H1 (cell line): ENCODE results near the gene SECISBP2. TPM values are rescaled to one million over a fixed set of nuclear protein-coding genes. Genes with fewer than 3 reads are reported as not detected.

Source experiments
- CTCF ChIA-PET: fragments of 300-600 bp; sonication (Branson Sonifier 250); formaldehyde crosslinking; loops from one replicate; lab custom pipeline; 2021; ENCODE audit not compliant: partially characterized antibody; lab: Charles Lee
- POLR2A ChIA-PET: fragments of 300-600 bp; sonication (Branson Sonifier 250); formaldehyde crosslinking; loops from one replicate; lab custom pipeline; 2021; ENCODE audit warnings: inconsistent platforms; ENCODE audit not compliant: partially characterized antibody; lab: Charles Lee
- DNase-seq, 2 experiments: peaks; one replicate each; pipeline versions ENCODE4 v3.0.0 to v3.0.0-alpha.2; 2010 to 2022; ENCODE audit warnings: low spot score in 2 of 2, low read depth in 1 of 2, mixed read lengths in 1 of 2
- FAIRE-seq: peaks from 2 replicates; lab custom pipeline; 2011; peaks lifted over from hg19 to GRCh38; lab: Jason Lieb, UNC
- H2AFZ ChIP-seq: 2 replicates; pipeline ENCODE4 v1.8.1; 2012; ENCODE audit warnings: low read length, inconsistent platforms
- H2AK5ac ChIP-seq: 2 replicates; pipeline ENCODE4 v1.6.1; 2013; ENCODE audit warnings: low read depth, low read length
- H2BK120ac ChIP-seq: replicated peaks from 2 replicates; pipeline ENCODE3; 2013; ENCODE audit warnings: low read depth, low read length, inconsistent platforms
- H2BK12ac ChIP-seq: 2 replicates; pipeline ENCODE4 v1.6.1; 2013; ENCODE audit warnings: low read depth, low read length
- H2BK15ac ChIP-seq: 2 replicates; pipeline ENCODE4 v1.6.1; 2013; ENCODE audit warnings: low read length
- H2BK20ac ChIP-seq: 2 replicates; pipeline ENCODE4 v1.6.1; 2013; ENCODE audit warnings: low read length
- H2BK5ac ChIP-seq: 2 replicates; pipeline ENCODE4 v1.6.1; 2013; ENCODE audit warnings: low read depth, low read length
- H3K14ac ChIP-seq: 2 replicates; pipeline ENCODE4 v1.6.1; 2013; ENCODE audit warnings: inconsistent platforms; ENCODE audit not compliant: insufficient read length
- H3K18ac ChIP-seq: 2 replicates; pipeline ENCODE4 v1.6.1; 2013; ENCODE audit warnings: low read length; ENCODE audit errors: extremely low read depth
- H3K23ac ChIP-seq: 2 replicates; pipeline ENCODE4 v1.6.1; 2013; ENCODE audit warnings: inconsistent platforms; ENCODE audit not compliant: insufficient read length
- H3K23me2 ChIP-seq: 2 replicates; pipeline ENCODE4 v1.6.1; 2013; ENCODE audit warnings: low read depth, low read length
- H3K27ac ChIP-seq: 2 replicates; pipeline ENCODE4 v1.6.1; 2011; ENCODE audit warnings: low read depth, low read length, inconsistent platforms
- H3K27me3 ChIP-seq, 4 experiments: replicated peaks in 1 of 4; 1 replicate in 1 of 4; 2 replicates in 3 of 4; pipeline versions ENCODE4 v1.6.1 to v1.8.1; 2011 to 2013; ENCODE audit warnings: low read length in 3 of 4, mild to moderate bottlenecking in 3 of 4, inconsistent platforms in 2 of 4, mixed read lengths in 2 of 4, moderate library complexity in 1 of 4; ENCODE audit not compliant: control insufficient read depth in 3 of 4, insufficient read depth in 3 of 4; ENCODE audit errors: extremely low read depth in 1 of 4
- H3K36me3 ChIP-seq, 4 experiments: 2 replicates each; pipeline versions ENCODE4 v1.6.1 to v1.8.1; 2011 to 2013; ENCODE audit warnings: mild to moderate bottlenecking in 4 of 4, low read length in 3 of 4, moderate library complexity in 2 of 4, control low read depth in 1 of 4, inconsistent platforms in 1 of 4; ENCODE audit not compliant: insufficient read depth in 4 of 4, control insufficient read depth in 2 of 4
- H3K4ac ChIP-seq: replicated peaks from 2 replicates; pipeline ENCODE3; 2013; ENCODE audit warnings: low read length, low read depth, mixed read lengths, inconsistent platforms; ENCODE audit not compliant: insufficient read length
- H3K4me1 ChIP-seq, 4 experiments: replicated peaks in 1 of 4; 1 replicate in 1 of 4; 2 replicates in 3 of 4; pipeline versions ENCODE4 v1.6.1 to v1.8.1; 2011 to 2013; ENCODE audit warnings: low read length in 3 of 4, inconsistent platforms in 2 of 4, mixed read lengths in 1 of 4; ENCODE audit not compliant: insufficient read depth in 4 of 4, control insufficient read depth in 3 of 4
- H3K4me2 ChIP-seq, 2 experiments: 2 replicates each; pipeline versions ENCODE4 v1.6.1 to v1.8.1; 2011 to 2013; ENCODE audit warnings: low read depth in 2 of 2, low read length in 2 of 2, control low read depth in 1 of 2, inconsistent platforms in 1 of 2, mild to moderate bottlenecking in 1 of 2; ENCODE audit not compliant: insufficient read depth in 1 of 2
- H3K4me3 ChIP-seq, 4 experiments: fragments of 200-600, 300-600 bp in 1 of 4; sonication (generic), shearing (Covaris generic), sonication (Bioruptor Twin) in 1 of 4; 2 replicates each; pipeline versions ENCODE4 v1.5.1 to v1.8.1; 2011 to 2016; ENCODE audit warnings: low read length in 4 of 4, low read depth in 3 of 4, control low read depth in 2 of 4, inconsistent platforms in 2 of 4, mild to moderate bottlenecking in 2 of 4, mixed read lengths in 1 of 4, moderate library complexity in 1 of 4; ENCODE audit not compliant: insufficient read depth in 2 of 4; ENCODE audit errors: extremely low read depth in 1 of 4
- H3K56ac ChIP-seq: replicated peaks from 2 replicates; pipeline ENCODE3; 2013; ENCODE audit warnings: low read depth, mild to moderate bottlenecking, mixed read lengths, low read length, inconsistent platforms; ENCODE audit not compliant: insufficient read length
- H3K79me1 ChIP-seq: 2 replicates; pipeline ENCODE4 v1.6.1; 2013; ENCODE audit warnings: low read depth, low read length, control low read depth
- H3K79me2 ChIP-seq, 2 experiments: 2 replicates each; pipeline versions ENCODE4 v1.6.1 to v1.8.1; 2012 to 2013; ENCODE audit warnings: low read length in 2 of 2, mild to moderate bottlenecking in 2 of 2, inconsistent platforms in 1 of 2; ENCODE audit not compliant: insufficient read depth in 2 of 2, control insufficient read depth in 1 of 2
- H3K9ac ChIP-seq, 4 experiments: replicated peaks in 1 of 4; 1 replicate in 1 of 4; 2 replicates in 3 of 4; pipeline versions ENCODE4 v1.6.1 to v1.8.1; 2011 to 2013; ENCODE audit warnings: low read depth in 3 of 4, low read length in 3 of 4, control low read depth in 2 of 4, mild to moderate bottlenecking in 2 of 4, moderate library complexity in 2 of 4, inconsistent platforms in 1 of 4; ENCODE audit errors: extremely low read depth in 1 of 4
- H3K9me3 ChIP-seq, 2 experiments: 2 replicates each; pipeline versions ENCODE4 v1.6.1 to v1.8.1; 2012 to 2013; ENCODE audit warnings: mild to moderate bottlenecking in 2 of 2, moderate library complexity in 2 of 2, control low read depth in 1 of 2, inconsistent platforms in 1 of 2, low read depth in 1 of 2, low read length in 1 of 2, mixed read lengths in 1 of 2; ENCODE audit not compliant: insufficient read depth in 2 of 2
- H4K20me1 ChIP-seq, 2 experiments: replicated peaks in 1 of 2; 2 replicates each; pipeline versions ENCODE3 to v1.8.1; 2011 to 2013; ENCODE audit warnings: inconsistent platforms in 2 of 2, low read length in 2 of 2, mild to moderate bottlenecking in 1 of 2; ENCODE audit not compliant: insufficient read depth in 2 of 2, control insufficient read depth in 1 of 2
- H4K5ac ChIP-seq: 2 replicates; pipeline ENCODE4 v1.6.1; 2013; ENCODE audit warnings: low read length, low read depth, mixed read lengths, inconsistent platforms; ENCODE audit not compliant: insufficient read length
- H4K8ac ChIP-seq: 2 replicates; pipeline ENCODE4 v1.8.0; 2013; ENCODE audit warnings: mild to moderate bottlenecking, moderate library complexity, low read length, inconsistent platforms; ENCODE audit not compliant: insufficient read depth; ENCODE audit errors: extremely low read depth
- H4K91ac ChIP-seq: replicated peaks from 2 replicates; pipeline ENCODE3; 2013; ENCODE audit warnings: low read length, mixed read lengths, inconsistent platforms; ENCODE audit not compliant: insufficient read length
- ASH2L ChIP-seq: fragments of 200-600, 300-600 bp; sonication (generic); IDR thresholded peaks from one replicate; pipeline ENCODE4 v1.7.1; 2017; ENCODE audit warnings: low read length
- E2F6 ChIP-seq: IDR thresholded peaks from 2 replicates; pipeline ENCODE4 v1.6.1; 2012; ENCODE audit warnings: inconsistent platforms
- GTF2F1 ChIP-seq: IDR thresholded peaks from 2 replicates; pipeline ENCODE4 v1.6.1; 2012; ENCODE audit warnings: low read depth, low read length, improper control_type of control experiment, borderline replicate concordance
- JUND ChIP-seq: IDR thresholded peaks from 2 replicates; pipeline ENCODE4 v1.6.1; 2011; ENCODE audit warnings: mild to moderate bottlenecking, improper control_type of control experiment, low read length
- KDM1A ChIP-seq: fragments of 200-600, 300-600 bp; sonication (generic); IDR thresholded peaks from 2 replicates; pipeline ENCODE4 v1.7.1; 2016; ENCODE audit warnings: mild to moderate bottlenecking, low read length, borderline replicate concordance
- KDM4A ChIP-seq: IDR thresholded peaks from one replicate; pipeline ENCODE4 v1.7.1; 2012; ENCODE audit warnings: low read depth, mild to moderate bottlenecking, moderate library complexity, low read length, inconsistent platforms; ENCODE audit not compliant: severe bottlenecking
- POLR2A ChIP-seq, 2 experiments: IDR thresholded peaks; 1 replicate in 1 of 2; 2 replicates in 1 of 2; pipeline ENCODE4 v1.6.1; 2011; ENCODE audit warnings: low read depth in 2 of 2, low read length in 2 of 2, mild to moderate bottlenecking in 2 of 2; ENCODE audit errors: control extremely low read depth in 1 of 2
- RNF2 ChIP-seq: fragments of 200-900, 300-1000 bp; sonication (generic); IDR thresholded peaks from 2 replicates; pipeline ENCODE4 v1.7.1; 2016; ENCODE audit warnings: borderline replicate concordance, low read depth, mild to moderate bottlenecking, antibody characterized with exemption, low read length; ENCODE audit not compliant: poor library complexity, severe bottlenecking; ENCODE audit errors: missing control alignments
- WGBS, 2 experiments: shearing (Covaris generic) in 1 of 2; methylation state at CpG; one replicate each; pipeline versions ENCODE4 v1.1.6 to v1.1.7; 2013 to 2015; ENCODE audit warnings: low lambda C conversion rate in 2 of 2, mixed read lengths in 2 of 2, inconsistent platforms in 1 of 2, low coverage in 1 of 2, missing lambda C conversion rate in 1 of 2; ENCODE audit not compliant: insufficient replicate concordance in 2 of 2, insufficient coverage in 1 of 2, insufficient read length in 1 of 2; ENCODE audit errors: extremely low coverage in 1 of 2, missing lambda C conversion rate in 1 of 2; 5-methylcytosine and 5-hydroxymethylcytosine counted together
- polyA plus RNA-seq, 7 experiments: library from polyadenylated mRNA; depleted of rRNA in 3 of 7; stranded (reverse) in 5 of 7; unstranded in 2 of 7; fragments of >200 nt in 5 of 7; fragments of 200-250 nt in 2 of 7; gene quantifications; 1 replicate in 5 of 7; 2 replicates in 1 of 7; 4 replicates in 1 of 7; pipeline versions ENCODE4 v1.2.1 to v1.2.3, GENCODE V29; 2011 to 2013; ENCODE audit warnings: missing spikeins in 2 of 7, mixed read lengths in 2 of 7
- total RNA-seq: library from RNA; stranded (reverse); fragmentation: NEBNext Ultra II Directional; extraction: Animal tissue kit (Norgen Biotek cat#: 25700); gene quantifications from 2 replicates; pipeline ENCODE4 v1.2.1, GENCODE V29; 2021

SECISBP2 gene
- total and polyA plus RNA-seq, 2 of the 8 experiments (the other 6 are each of a cell fraction or from before 2014, with no cell fraction given) = 39.0 to 61.7 TPM

DNA sequence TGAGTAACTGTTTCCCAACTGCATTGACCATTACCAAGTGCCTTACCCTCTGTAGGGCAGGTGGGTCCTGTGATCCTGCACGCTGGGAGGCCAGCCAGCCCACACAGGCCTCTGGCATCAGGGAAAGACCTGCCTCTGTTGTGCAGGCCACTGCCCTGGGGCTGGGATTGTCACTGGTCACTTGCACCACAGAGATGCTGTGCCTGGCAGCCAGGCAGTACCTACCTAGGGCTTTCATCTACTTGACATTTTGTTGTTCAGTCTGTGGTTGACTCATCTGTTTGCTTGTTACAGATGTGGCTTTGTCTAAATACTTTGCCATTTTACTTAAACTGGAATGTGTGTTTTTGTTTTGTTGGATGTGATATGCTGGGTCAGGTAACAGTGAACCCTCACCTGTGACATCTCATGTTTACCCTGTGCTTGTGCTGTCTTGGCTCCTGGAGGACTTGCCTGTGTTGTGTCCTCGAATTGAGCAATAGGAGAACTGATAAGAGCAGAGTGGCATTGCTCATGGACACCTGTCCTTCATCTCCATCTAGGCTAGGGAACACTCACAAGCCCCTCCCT, 32.8 kb downstream of the SECISBP2 start:
- no peak overlapping the region for H4K8ac ChIP-seq
- H3K4me2 ChIP-seq = no peak overlapping the region
- H3K18ac ChIP-seq = no peak overlapping the region
- no peaks in the 10 kb centered on the region for H3K27me3 ChIP-seq
- H3K4me3 ChIP-seq = no peak overlapping the region
- H3K36me3 ChIP-seq = peaks cover 47 to 95% (median 75%) of the 10 kb centered on the region in 4 experiments
- H3K4ac ChIP-seq = no peak overlapping the region
- H2BK12ac ChIP-seq = no peak overlapping the region
- no peaks in the 10 kb centered on the region for H3K4me1 ChIP-seq
- H2BK15ac ChIP-seq = no peak overlapping the region
- no peaks in the 10 kb centered on the region for H3K79me2 ChIP-seq
- no peak overlapping the region for H3K9ac ChIP-seq
- H2AK5ac ChIP-seq = no peak overlapping the region
- H3K27ac ChIP-seq = no peak overlapping the region
- TF ChIP-seq RNF2 = no peak
- no peak for TF ChIP-seq E2F6
- TF ChIP-seq JUND = no peak
- TF ChIP-seq GTF2F1 = no peak
- no peak for TF ChIP-seq ASH2L
- no peak for TF ChIP-seq KDM1A
- no peak; a peak in 1 of 3 replicates for TF ChIP-seq POLR2A (IDR thresholded peaks at IDR 0.05; ENCODE audit: control extremely low read depth in 1 of 2, low read depth in 2 of 2, low read length in 2 of 2)
- no peak for TF ChIP-seq KDM4A
- no peaks in the 10 kb centered on the region for H3K23me2 ChIP-seq
- 74% methylated on average over 2 of the region's 2 CpGs; no CpG with 5 or more reads in 1 of the 2 experiments for WGBS, 2 experiments
- H4K5ac ChIP-seq = no peak overlapping the region
- H3K23ac ChIP-seq = no peak overlapping the region
- no peak for DNase-seq
- no peak for FAIRE-seq
- peaks cover 2% of the 10 kb centered on the region for H3K79me1 ChIP-seq
- H2BK20ac ChIP-seq = no peak overlapping the region
- H4K20me1 ChIP-seq = peaks cover 3 to 19% of the 10 kb centered on the region in 2 experiments
- no peak overlapping the region for H2BK120ac ChIP-seq
- H2BK5ac ChIP-seq = no peak overlapping the region
- H3K56ac ChIP-seq = no peak overlapping the region
- H3K9me3 ChIP-seq = no peaks in the 10 kb centered on the region
- H4K91ac ChIP-seq = no peak overlapping the region
- ChIA-PET POLR2A (no interaction called here), CTCF (no interaction called here)
- no peak overlapping the region for H2AFZ ChIP-seq
- H3K14ac ChIP-seq = no peak overlapping the region
